ENCODE results near the gene DERL3. TPM values are rescaled to one million over a fixed set of nuclear protein-coding genes. Genes with fewer than 3 reads are reported as not detected.

The DERL3 gene
- total and polyA plus RNA-seq, 2 experiments from 2014 or later, result 13.6 to 19.5 TPM

- no peak overlapping the region for H3K27ac ChIP-seq (ENCODE audit: low read depth)
- H3K4me2 ChIP-seq, result no peak overlapping the region
- no peak for DNase-seq (ENCODE audit: low spot score)
- H3K9me2 ChIP-seq (ENCODE audit: insufficient read depth), result no peaks in the 10 kb centered on the region
- Mint-ChIP-seq H3K36me3 (ENCODE audit: low read depth) (peaks cover 25% of the 10 kb centered on the region), H3K4me3 (no peak overlapping the region), H3K27me3 (ENCODE audit: insufficient read depth, low read depth, poor library complexity) (no peaks in the 10 kb centered on the region), H3K27ac (no peak overlapping the region), H3K9me3 (no peaks in the 10 kb centered on the region), H3K4me1 (peaks cover 3% of the 10 kb centered on the region; the same call in 2 of the 3 replicates)
- no peaks in the 10 kb centered on the region for H3K27me3 ChIP-seq (ENCODE audit: insufficient read depth)
- H2AFZ ChIP-seq, result no peak overlapping the region
- H3K4me3 ChIP-seq, result no peak overlapping the region
- no peaks in the 10 kb centered on the region for H3K79me2 ChIP-seq (replicated peaks; ENCODE audit: insufficient read depth)
- no peak for TF ChIP-seq CTCF (conservative IDR thresholded peaks at IDR 0.05; ENCODE audit: low read depth in 2 of 2)
- TF ChIP-seq POLR2AphosphoS5 (IDR thresholded peaks at IDR 0.05; ENCODE audit: low read depth), result no peak
- no peak for TF ChIP-seq ZNF462 (CRISPR knock-in tag; IDR thresholded peaks at IDR 0.05)
- no peak for TF ChIP-seq ZNF331 (CRISPR knock-in tag; IDR thresholded peaks at IDR 0.05; ENCODE audit: low read depth)
- no peak for TF ChIP-seq CREB1 (CRISPR knock-in tag; IDR thresholded peaks at IDR 0.05; ENCODE audit: low read depth)
- no peak for TF ChIP-seq EZH2 (IDR thresholded peaks at IDR 0.05; ENCODE audit: low read depth, unreplicated experiment)
- no peak for TF ChIP-seq ZNF114 (CRISPR knock-in tag; IDR thresholded peaks at IDR 0.05)
- no peak for TF ChIP-seq EZH2phosphoT487 (IDR thresholded peaks at IDR 0.05; ENCODE audit: unreplicated experiment)
- no peak for TF ChIP-seq JUNB (IDR thresholded peaks at IDR 0.05; ENCODE audit: unreplicated experiment)
- TF ChIP-seq STAT1 (IDR thresholded peaks at IDR 0.05; ENCODE audit: unreplicated experiment), result no peak
- TF ChIP-seq ETS1 (IDR thresholded peaks at IDR 0.05), result no peak
- TF ChIP-seq REST (IDR thresholded peaks at IDR 0.05; ENCODE audit: unreplicated experiment), result no peak
- TF ChIP-seq NANOG (IDR thresholded peaks at IDR 0.05; ENCODE audit: borderline replicate concordance), result no peak
- ATAC-seq, result no peak
- no peaks in the 10 kb centered on the region for H4K20me1 ChIP-seq (replicated peaks; ENCODE audit: insufficient read depth)
- H3K4me1 ChIP-seq (ENCODE audit: insufficient read depth), result no peaks in the 10 kb centered on the region
- no peaks in the 10 kb centered on the region for H3F3A ChIP-seq (replicated peaks; ENCODE audit: low read depth)
- H3K36me3 ChIP-seq (ENCODE audit: insufficient read depth), result no peaks in the 10 kb centered on the region
Measured at GRCh38 chr22:23875801-23876200, 37.0 kb upstream of the DERL3 start.

All from GM23338 (cell line).